Measurements from ENCODE around the gene ZC3H18. TPM values are rescaled to one million over a fixed set of nuclear protein-coding genes. Genes with fewer than 3 reads are reported as not detected.

ZC3H18 gene
- total RNA-seq, 1 experiment from 2014 or later: 11.8 TPM

DNA sequence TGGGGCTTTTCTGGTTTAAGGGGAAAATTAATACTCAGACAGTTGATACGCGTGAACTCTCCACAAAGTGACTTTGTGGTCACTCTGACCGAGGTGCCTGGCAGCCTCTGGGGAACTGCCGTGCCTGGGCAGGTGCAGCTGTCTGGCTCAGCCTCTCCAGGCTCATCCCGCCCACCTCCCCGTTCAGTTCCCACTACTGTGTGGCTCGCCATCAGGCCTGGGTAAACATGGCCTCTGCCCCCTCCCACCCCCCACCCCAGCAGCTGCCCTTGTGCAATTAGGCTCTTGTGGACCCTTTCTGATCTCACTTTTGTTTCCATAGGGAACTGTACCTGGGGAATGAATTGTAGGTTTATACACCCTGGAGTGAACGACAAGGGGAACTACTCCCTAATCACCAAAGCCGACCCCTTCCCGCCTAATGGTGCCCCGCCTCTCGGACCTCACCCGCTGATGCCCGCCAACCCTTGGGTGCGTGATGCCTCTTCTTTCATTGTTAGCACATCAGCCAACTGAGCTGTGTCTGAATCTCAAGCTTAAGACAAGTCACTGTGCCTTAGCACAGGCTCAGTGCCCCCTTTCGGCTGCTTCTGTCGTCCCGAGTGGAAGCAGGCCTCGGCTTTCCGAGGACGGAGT lies 27.8 kb downstream of the ZC3H18 start:
- ChIA-PET CTCF (interaction anchor here (0.6 kb wide), 1 partner anchor 57 kb away, joined by 3 read pairs; no protein-coding TSS in a partner anchor), POLR2A (ENCODE audit: unreplicated experiment) (no interaction called here)
- 0 out of 2 replicates have a peak, but pooled peaks cover 6% of the 10 kb centered on the region for H3K79me2 ChIP-seq (ENCODE audit: low read length)
- H2AFZ ChIP-seq (ENCODE audit: low read length): no peak overlapping the region
- no peaks in the 10 kb centered on the region for H3K9me3 ChIP-seq (ENCODE audit: low read length)
- BruUV-seq (replicated peaks): no TSS peak
- H3K4me1 ChIP-seq (ENCODE audit: insufficient read depth, low read length): no peaks in the 10 kb centered on the region
- no peaks in the 10 kb centered on the region for H4K20me1 ChIP-seq (ENCODE audit: low read length)
- H3K4me2 ChIP-seq (ENCODE audit: low read length): no peak overlapping the region
- DNase-seq (no peak), ATAC-seq (no peak)
- peaks cover 8% of the 10 kb centered on the region; the same call in 1 of the 2 replicates for H3K36me3 ChIP-seq (ENCODE audit: low read depth, low read length)
- no peaks in the 10 kb centered on the region for H3K9me2 ChIP-seq (replicated peaks; ENCODE audit: low read length)
- no peaks in the 10 kb centered on the region for H3K27me3 ChIP-seq (ENCODE audit: low read length)
- intact Hi-C loops (cut with micrococcal nuclease): no loop called here
- TF ChIP-seq EZH2 (IDR thresholded peaks at IDR 0.05; ENCODE audit: low read length, unreplicated experiment): no peak
- TF ChIP-seq CTCF (conservative IDR thresholded peaks at IDR 0.05; ENCODE audit: low read depth, low read length): no peak
- TF ChIP-seq EZH2phosphoT487 (IDR thresholded peaks at IDR 0.05; ENCODE audit: borderline replicate concordance, low read length): no peak
- H3K9ac ChIP-seq (ENCODE audit: low read length): no peak overlapping the region
- no peak overlapping the region for H3K27ac ChIP-seq (ENCODE audit: low read length)
- no peak overlapping the region for H3K4me3 ChIP-seq (ENCODE audit: low read length)
- no peaks in the 10 kb centered on the region for H3F3A ChIP-seq (ENCODE audit: low read length, unreplicated experiment)

- CTCF ChIA-PET: no interaction called here
- ATAC-seq: no peak
- POLR2A ChIA-PET (ENCODE audit: unreplicated experiment): no interaction called here
- Histone ChIP-seq H3K4me1 (ENCODE audit: insufficient read depth, low read length) (no peaks in the 10 kb centered on the region), H3K36me3 (ENCODE audit: low read depth, low read length) (peaks cover 8% of the 10 kb centered on the region; the same call in 1 of the 2 replicates), H3K79me2 (ENCODE audit: low read length) (0 out of 2 replicates have a peak, but pooled peaks cover 2% of the 10 kb centered on the region), H3K4me2 (ENCODE audit: low read length) (no peak overlapping the region), H2AFZ (ENCODE audit: low read length) (no peak overlapping the region), H3F3A (ENCODE audit: low read length, unreplicated experiment) (no peaks in the 10 kb centered on the region), H3K27ac (ENCODE audit: low read length) (no peak overlapping the region), H3K27me3 (ENCODE audit: low read length) (no peaks in the 10 kb centered on the region), H4K20me1 (ENCODE audit: low read length) (no peaks in the 10 kb centered on the region), H3K9ac (ENCODE audit: low read length) (no peak overlapping the region), H3K9me3 (ENCODE audit: low read length) (no peaks in the 10 kb centered on the region), H3K9me2 (replicated peaks; ENCODE audit: low read length) (no peaks in the 10 kb centered on the region), H3K4me3 (ENCODE audit: low read length) (no peak overlapping the region)
- BruUV-seq (replicated peaks): no TSS peak
- DNase-seq: no peak
- TF ChIP-seq CTCF (conservative IDR thresholded peaks at IDR 0.05; ENCODE audit: low read depth, low read length): no peak
- TF ChIP-seq EZH2phosphoT487 (IDR thresholded peaks at IDR 0.05; ENCODE audit: borderline replicate concordance, low read length): no peak
- TF ChIP-seq EZH2 (IDR thresholded peaks at IDR 0.05; ENCODE audit: low read length, unreplicated experiment): no peak
- intact Hi-C loops (cut with micrococcal nuclease): no loop called here
These were observed 29.0 kb downstream of the ZC3H18 start for GRCh38 chr16:88599092-88599733.
